Esophagus muscularis mucosa (tissue), 4 donors: ENCODE results near the gene TRAPPC3L.

Source experiments
- EP300 ChIP-seq: sonication (generic); formaldehyde crosslinking; IDR thresholded peaks from one replicate; pipeline ENCODE4 v1.6.1; 2017; ENCODE audit warnings: antibody characterized with exemption
- POLR2A ChIP-seq: fragments of 450-650 bp; IDR thresholded peaks from one replicate; pipeline ENCODE4 v1.6.1; 2017; ENCODE audit warnings: antibody characterized with exemption, moderate library complexity, mild to moderate bottlenecking, low read depth
- POLR2AphosphoS5 ChIP-seq, 2 donors: sonication (generic); formaldehyde crosslinking; IDR thresholded peaks; one replicate each; pipeline ENCODE4 v1.6.1; 2017; ENCODE audit warnings: antibody characterized with exemption in 2 of 2
- TF ChIP-seq, protein P1 (sequence below), 3 experiments: fragments of 200-600 bp in 2 of 3; fragments of 450-650 bp in 1 of 3; sonication (generic) in 2 of 3; IDR thresholded peaks; one replicate each; pipeline ENCODE4 v1.5.1; 2017 to 2019; ENCODE audit warnings: antibody characterized with exemption in 3 of 3, mild to moderate bottlenecking in 2 of 3, moderate library complexity in 1 of 3

DNA sequence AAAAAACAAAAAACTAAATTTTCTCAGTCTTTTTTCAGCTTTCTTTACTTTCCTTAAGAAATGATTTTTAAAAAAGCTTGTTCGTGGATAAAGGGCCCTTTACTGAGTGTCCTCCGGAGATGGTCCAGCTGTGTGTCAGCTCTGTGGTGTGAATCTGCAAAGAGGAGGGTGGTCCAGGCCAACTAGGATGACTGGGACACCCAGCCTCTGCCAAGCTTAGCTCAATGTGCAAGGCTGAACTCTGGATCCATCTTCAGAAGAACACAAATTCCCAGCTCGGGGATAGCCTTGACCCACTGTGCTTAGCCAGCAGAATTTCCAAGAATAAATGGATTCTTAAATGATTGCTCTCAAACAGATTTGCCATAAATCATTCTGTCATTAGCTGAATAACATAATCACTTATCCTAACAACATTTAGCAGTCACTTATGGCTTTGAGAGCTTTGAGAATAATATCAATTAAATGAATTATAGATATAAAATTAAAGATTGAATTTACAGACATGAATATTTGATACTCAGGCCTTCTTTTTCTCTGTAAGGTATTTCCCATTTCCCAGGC lies 48.3 kb downstream of the TRAPPC3L start:
- TF ChIP-seq, protein P1, sequence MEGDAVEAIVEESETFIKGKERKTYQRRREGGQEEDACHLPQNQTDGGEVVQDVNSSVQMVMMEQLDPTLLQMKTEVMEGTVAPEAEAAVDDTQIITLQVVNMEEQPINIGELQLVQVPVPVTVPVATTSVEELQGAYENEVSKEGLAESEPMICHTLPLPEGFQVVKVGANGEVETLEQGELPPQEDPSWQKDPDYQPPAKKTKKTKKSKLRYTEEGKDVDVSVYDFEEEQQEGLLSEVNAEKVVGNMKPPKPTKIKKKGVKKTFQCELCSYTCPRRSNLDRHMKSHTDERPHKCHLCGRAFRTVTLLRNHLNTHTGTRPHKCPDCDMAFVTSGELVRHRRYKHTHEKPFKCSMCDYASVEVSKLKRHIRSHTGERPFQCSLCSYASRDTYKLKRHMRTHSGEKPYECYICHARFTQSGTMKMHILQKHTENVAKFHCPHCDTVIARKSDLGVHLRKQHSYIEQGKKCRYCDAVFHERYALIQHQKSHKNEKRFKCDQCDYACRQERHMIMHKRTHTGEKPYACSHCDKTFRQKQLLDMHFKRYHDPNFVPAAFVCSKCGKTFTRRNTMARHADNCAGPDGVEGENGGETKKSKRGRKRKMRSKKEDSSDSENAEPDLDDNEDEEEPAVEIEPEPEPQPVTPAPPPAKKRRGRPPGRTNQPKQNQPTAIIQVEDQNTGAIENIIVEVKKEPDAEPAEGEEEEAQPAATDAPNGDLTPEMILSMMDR (IDR thresholded peaks at IDR 0.05), result no peak
- TF ChIP-seq POLR2A, result no peak
- no peak for TF ChIP-seq POLR2AphosphoS5 (IDR thresholded peaks at IDR 0.05)
- no peak for TF ChIP-seq EP300
